DOHH2 (cell line): ENCODE results near the gene CDC42EP3.

Experiments
- H3F3A ChIP-seq: fragments of 200-600 bp; sonication (generic), shearing (Covaris generic); 2 replicates; pipeline ENCODE4 v1.6.0; 2016; ENCODE audit warnings: antibody characterized with exemption, mild to moderate bottlenecking; ENCODE audit not compliant: control insufficient read depth, insufficient read depth
- H3K27ac ChIP-seq: fragments of 200-600 bp; sonication (generic); 2 replicates; pipeline ENCODE4 v1.5.1; 2014; ENCODE audit warnings: low read depth, mild to moderate bottlenecking, low read length, moderate library complexity
- H3K27me3 ChIP-seq: fragments of 200-600 bp; sonication (generic); 2 replicates; pipeline ENCODE4 v1.6.1; 2014; ENCODE audit warnings: mild to moderate bottlenecking, low read length, mixed read lengths; ENCODE audit not compliant: control insufficient read depth
- H3K36me3 ChIP-seq: fragments of 200-600 bp; sonication (generic); 2 replicates; pipeline ENCODE4 v1.6.1; 2014; ENCODE audit warnings: mild to moderate bottlenecking, low read length, moderate library complexity, mixed read lengths; ENCODE audit not compliant: control insufficient read depth
- H3K4me1 ChIP-seq: fragments of 200-600 bp; sonication (generic); 2 replicates; pipeline ENCODE4 v1.6.1; 2014; ENCODE audit warnings: mild to moderate bottlenecking, low read length, mixed read lengths; ENCODE audit not compliant: control insufficient read depth
- H3K4me2 ChIP-seq: fragments of 200-600 bp; sonication (generic); 2 replicates; pipeline ENCODE4 v1.6.0; 2014; ENCODE audit warnings: mild to moderate bottlenecking, low read length, moderate library complexity
- H3K4me3 ChIP-seq: fragments of 200-600 bp; sonication (generic); 2 replicates; pipeline ENCODE4 v1.5.1; 2014; ENCODE audit warnings: mild to moderate bottlenecking, low read length, mixed read lengths
- H3K79me2 ChIP-seq: fragments of 200-600 bp; sonication (generic); 2 replicates; pipeline ENCODE4 v1.6.1; 2014; ENCODE audit warnings: mild to moderate bottlenecking, low read length, mixed read lengths; ENCODE audit not compliant: control insufficient read depth
- H3K9me2 ChIP-seq: fragments of 200-600 bp; sonication (generic); replicated peaks from 2 replicates; pipeline ENCODE4 v1.6.1; 2014; ENCODE audit warnings: mild to moderate bottlenecking, low read length, mixed read lengths; ENCODE audit not compliant: control insufficient read depth
- H3K9me3 ChIP-seq: fragments of 200-600 bp; sonication (generic); 2 replicates; pipeline ENCODE4 v1.6.1; 2014; ENCODE audit warnings: antibody characterized with exemption, low read length, mixed read lengths; ENCODE audit not compliant: control insufficient read depth, insufficient read depth
- H4K20me1 ChIP-seq: fragments of 200-600 bp; sonication (generic); 2 replicates; pipeline ENCODE4 v1.6.0; 2014; ENCODE audit warnings: low read depth, mild to moderate bottlenecking, antibody characterized with exemption, low read length, moderate library complexity; ENCODE audit not compliant: control insufficient read depth, insufficient read depth
- CTCF ChIP-seq: fragments of 200-600 bp; sonication (generic); IDR thresholded peaks from one replicate; pipeline ENCODE4 v1.5.1; 2014; ENCODE audit warnings: antibody characterized with exemption, mild to moderate bottlenecking, low read depth, low read length; ENCODE audit not compliant: poor library complexity, severe bottlenecking
- EZH2phosphoT487 ChIP-seq: fragments of 200-600 bp; sonication (generic); IDR thresholded peaks from 2 replicates; pipeline ENCODE4 v1.6.1; 2017; ENCODE audit warnings: borderline replicate concordance, mild to moderate bottlenecking, antibody characterized with exemption, low read length, moderate library complexity, mixed read lengths

CDC42EP3 gene

GRCh38 chr2:37647971-37648330, 23.5 kb downstream of the CDC42EP3 start:
- Histone ChIP-seq H3K36me3 (no peaks in the 10 kb centered on the region), H3K4me3 (no peak overlapping the region)

GRCh38 chr2:37645836-37646235, 25.6 kb downstream of the CDC42EP3 start:
- Histone ChIP-seq H3F3A (no peaks in the 10 kb centered on the region), H3K9me3 (no peaks in the 10 kb centered on the region), H3K4me1 (peaks cover 12% of the 10 kb centered on the region), H3K4me3 (no peak overlapping the region), H3K79me2 (no peaks in the 10 kb centered on the region), H3K4me2 (no peak overlapping the region), H3K36me3 (no peaks in the 10 kb centered on the region), H3K9me2 (no peaks in the 10 kb centered on the region), H3K27me3 (peaks cover 19% of the 10 kb centered on the region; the same call in 1 of the 2 replicates), H3K27ac (no peak overlapping the region), H4K20me1 (no peaks in the 10 kb centered on the region)
- no peak for TF ChIP-seq EZH2phosphoT487
- TF ChIP-seq CTCF = no peak

More at GRCh38 chr2:37647971-37648330, 23.5 kb downstream of the CDC42EP3 start:
- peaks cover 8% of the 10 kb centered on the region; the same call in 1 of the 2 replicates for H3K27me3 ChIP-seq
- no peaks in the 10 kb centered on the region for H3K9me3 ChIP-seq
- no peak for TF ChIP-seq CTCF
- TF ChIP-seq EZH2phosphoT487 = no peak
- H3K79me2 ChIP-seq = no peaks in the 10 kb centered on the region
- H4K20me1 ChIP-seq = no peaks in the 10 kb centered on the region
- peaks cover 31% of the 10 kb centered on the region for H3K4me1 ChIP-seq
- no peak overlapping the region for H3K27ac ChIP-seq
- H3K4me2 ChIP-seq = no peak overlapping the region
- no peaks in the 10 kb centered on the region for H3K9me2 ChIP-seq
- peaks cover 2% of the 10 kb centered on the region for H3F3A ChIP-seq

DNA sequence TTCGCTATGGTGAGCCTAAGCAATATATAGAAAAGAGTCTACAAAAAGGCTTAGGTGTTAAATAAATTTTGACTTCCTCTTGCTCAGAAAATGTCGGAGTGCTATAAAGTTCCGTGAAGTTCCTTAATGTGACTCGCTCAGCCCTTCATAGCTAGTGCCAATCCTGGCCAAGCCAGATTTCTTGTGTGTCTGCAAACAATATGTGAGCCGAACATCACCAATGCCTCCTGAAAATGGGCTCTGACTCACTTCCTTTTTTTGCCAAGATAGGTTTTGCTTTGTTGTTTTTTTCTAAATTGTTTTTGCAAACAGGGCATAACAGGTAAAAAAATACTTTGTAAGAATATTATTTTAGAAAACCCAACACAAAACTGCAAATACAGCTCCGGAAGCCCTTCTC, 26.1 kb downstream of the CDC42EP3 start:
- H3K79me2 ChIP-seq = no peaks in the 10 kb centered on the region
- no peak overlapping the region for H3K4me3 ChIP-seq
- TF ChIP-seq CTCF (no peak), EZH2phosphoT487 (no peak)
- H3K36me3 ChIP-seq = no peaks in the 10 kb centered on the region
- H3K4me1 ChIP-seq = peaks cover 8% of the 10 kb centered on the region
- H4K20me1 ChIP-seq = no peaks in the 10 kb centered on the region
- peaks cover 19% of the 10 kb centered on the region; the same call in 1 of the 2 replicates for H3K27me3 ChIP-seq
- no peak overlapping the region for H3K27ac ChIP-seq
- no peak overlapping the region for H3K4me2 ChIP-seq
- no peaks in the 10 kb centered on the region for H3K9me3 ChIP-seq
- H3F3A ChIP-seq = no peaks in the 10 kb centered on the region
- H3K9me2 ChIP-seq = no peaks in the 10 kb centered on the region

- TF ChIP-seq CTCF = no peak
- TF ChIP-seq EZH2phosphoT487 = no peak
- H3K4me1 ChIP-seq = peaks cover 8% of the 10 kb centered on the region
- no peak overlapping the region for H3K27ac ChIP-seq
- no peak overlapping the region for H3K4me3 ChIP-seq
- no peaks in the 10 kb centered on the region for H3F3A ChIP-seq
- H3K27me3 ChIP-seq = peaks cover 17% of the 10 kb centered on the region; the same call in 1 of the 2 replicates
- no peak overlapping the region for H3K4me2 ChIP-seq
- no peaks in the 10 kb centered on the region for H4K20me1 ChIP-seq
- no peaks in the 10 kb centered on the region for H3K9me2 ChIP-seq
- H3K9me3 ChIP-seq = no peaks in the 10 kb centered on the region
- H3K36me3 ChIP-seq = no peaks in the 10 kb centered on the region
- H3K79me2 ChIP-seq = no peaks in the 10 kb centered on the region
Measured at GRCh38 chr2:37644191-37644590, 27.3 kb downstream of the CDC42EP3 start.
